Aorta (tissue), 5 donors: ENCODE measurements around the gene TSR1. TPM values are rescaled to one million over a fixed set of nuclear protein-coding genes. Genes with fewer than 3 reads are reported as not detected.

Experiments used
- ATAC-seq: fragments of 200-7000 bp; cut with Tn5 transposase; one replicate; pipeline ENCODE4 v1.9.1; 2022; ENCODE audit warnings: moderate library complexity; ENCODE audit not compliant: low FRiP score
- DNase-seq, 2 donors: peaks; one replicate each; pipeline ENCODE4 v3.0.0-alpha.2; 2020
- H3K27ac ChIP-seq, 2 donors: one replicate each; pipeline ENCODE4 v1.5.1; 2013; ENCODE audit warnings: low read length in 2 of 2, mild to moderate bottlenecking in 2 of 2, moderate library complexity in 2 of 2, control low read depth in 1 of 2, inconsistent platforms in 1 of 2, low read depth in 1 of 2
- H3K27me3 ChIP-seq, 2 donors: one replicate each; pipeline ENCODE4 v1.6.1; 2013; ENCODE audit warnings: control low read depth in 1 of 2, low read length in 1 of 2, mild to moderate bottlenecking in 1 of 2, moderate library complexity in 1 of 2; ENCODE audit not compliant: insufficient read depth in 2 of 2, control insufficient read depth in 1 of 2
- H3K36me3 ChIP-seq, 2 donors: one replicate each; pipeline ENCODE4 v1.6.1; 2013; ENCODE audit warnings: control low read depth in 1 of 2, low read length in 1 of 2, mild to moderate bottlenecking in 1 of 2; ENCODE audit not compliant: insufficient read depth in 2 of 2, control insufficient read depth in 1 of 2
- H3K4me1 ChIP-seq, 2 donors: one replicate each; pipeline ENCODE4 v1.6.1; 2013; ENCODE audit warnings: low read length in 2 of 2, control low read depth in 1 of 2, mild to moderate bottlenecking in 1 of 2, moderate library complexity in 1 of 2; ENCODE audit not compliant: insufficient read depth in 2 of 2, control insufficient read depth in 1 of 2
- H3K4me3 ChIP-seq, 2 donors: one replicate each; pipeline ENCODE4 v1.5.1; 2013; ENCODE audit warnings: low read length in 2 of 2, control low read depth in 1 of 2, mild to moderate bottlenecking in 1 of 2
- H3K9me3 ChIP-seq: one replicate; pipeline ENCODE4 v1.6.1; 2013; ENCODE audit warnings: mild to moderate bottlenecking, low read length; ENCODE audit not compliant: control insufficient read depth
- WGBS, 2 donors: extraction: QIAGEN DNeasy Blood & Tissue Kit; methylation state at CpG; one replicate each; pipeline ENCODE4 v1.1.7; 2013; 5-methylcytosine and 5-hydroxymethylcytosine counted together
- intact Hi-C, 2 donors: fragments of 100-400 bp; cut with DNase I; formaldehyde crosslinking; loops; one replicate each; pipeline versions ENCODE4 v1.14.2 to v1.15.0; 2022
- polyA plus RNA-seq, 2 donors: library from polyadenylated mRNA; stranded (reverse); fragments of 200-250 nt; gene quantifications; one replicate each; pipeline ENCODE4 v1.2.3, GENCODE V29; 2013
- total RNA-seq, 2 donors: library from RNA; stranded (reverse); fragmentation: NEBNext Ultra II Directional; extraction: Animal tissue kit (Norgen Biotek cat#: 25700); gene quantifications; one replicate each; pipeline ENCODE4 v1.2.1, GENCODE V29; 2021
- donor health status: healthy with polysubstance abuse.
- donor health status: Bipolar disorder and iron deficiency.
- donor health status: DM: no; HTN: no; CAD: no.
- donor health status: DM: no; HTN: no; CAD: no.
- donor health status: DM: yes; HTN: yes; CAD: no.

The TSR1 gene
- total and polyA plus RNA-seq, 4 donors = 8.8 to 21.8 (median 14.6) TPM

DNA sequence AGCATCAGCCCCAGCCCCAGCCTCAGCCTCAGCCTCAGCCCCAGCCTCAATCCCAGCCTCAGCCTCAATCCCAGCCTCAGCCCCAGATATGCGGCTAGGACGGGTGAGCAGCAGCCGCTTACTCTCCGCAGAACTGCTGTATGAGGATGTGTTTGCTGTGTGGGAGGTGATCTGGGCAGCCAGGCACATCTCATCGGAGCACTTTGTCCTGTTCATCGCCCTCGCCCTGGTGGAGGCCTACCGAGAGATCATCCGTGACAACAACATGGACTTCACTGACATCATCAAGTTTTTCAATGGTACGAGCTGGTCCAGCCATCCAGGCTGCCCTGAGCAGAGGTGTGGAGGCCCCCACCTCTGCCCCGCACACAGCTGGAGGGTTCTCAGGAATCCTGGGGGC, 42.6 kb upstream of the TSR1 start:
- H3K27ac ChIP-seq = no peak overlapping the region
- H3K4me1 ChIP-seq = no peaks in the 10 kb centered on the region
- H3K4me3 ChIP-seq = no peak overlapping the region
- DNase-seq = no peak
- no peaks in the 10 kb centered on the region for H3K27me3 ChIP-seq
- intact Hi-C loops = no loop called here
- WGBS, 2 donors = 89 to 92% methylated on average over 11 of the region's 11 CpGs
- ATAC-seq = no peak
- no peaks in the 10 kb centered on the region for H3K9me3 ChIP-seq
- H3K36me3 ChIP-seq = no peaks in the 10 kb centered on the region

GRCh38 chr17:2377659-2378058, 41.4 kb upstream of the TSR1 start:
- Histone ChIP-seq H3K4me1 (no peaks in the 10 kb centered on the region), H3K36me3 (peaks cover 0 to 2% of the 10 kb centered on the region in 2 donors), H3K27me3 (no peaks in the 10 kb centered on the region), H3K27ac (no peak overlapping the region), H3K9me3 (no peaks in the 10 kb centered on the region), H3K4me3 (no peak overlapping the region)
- 92% methylated on average over 10 of the region's 10 CpGs for WGBS, 2 donors
- intact Hi-C loops = no loop called here
- ATAC-seq = no peak
- no peak for DNase-seq

DNA sequence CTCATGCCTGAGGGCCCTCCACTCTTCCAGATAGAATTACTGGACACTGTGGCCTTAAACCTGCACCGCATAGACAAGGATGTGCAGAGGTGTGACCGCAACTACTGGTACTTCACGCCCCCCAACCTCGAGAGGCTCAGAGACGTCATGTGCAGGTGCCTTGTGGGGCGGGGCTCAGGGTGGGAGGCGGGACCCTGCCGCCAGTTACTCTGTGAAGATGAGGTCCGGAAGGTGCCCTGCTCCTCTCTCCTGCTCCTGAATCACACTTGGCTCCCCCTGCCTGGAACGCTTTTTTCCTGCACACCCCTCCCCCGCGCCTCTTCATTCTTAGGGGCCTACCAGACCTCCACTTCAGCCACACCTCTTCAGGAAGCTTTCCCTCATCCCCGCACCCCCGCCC, 39.9 kb upstream of the TSR1 start:
- Histone ChIP-seq H3K27ac (no peak overlapping the region), H3K4me1 (no peaks in the 10 kb centered on the region), H3K27me3 (no peaks in the 10 kb centered on the region), H3K36me3 (peaks cover 0 to 2% of the 10 kb centered on the region in 2 donors), H3K4me3 (no peak overlapping the region), H3K9me3 (no peaks in the 10 kb centered on the region)
- ATAC-seq = no peak
- 88 to 91% methylated on average over 14 of the region's 14 CpGs for WGBS, 2 donors
- intact Hi-C loops = no loop called here
- DNase-seq = no peak

DNA sequence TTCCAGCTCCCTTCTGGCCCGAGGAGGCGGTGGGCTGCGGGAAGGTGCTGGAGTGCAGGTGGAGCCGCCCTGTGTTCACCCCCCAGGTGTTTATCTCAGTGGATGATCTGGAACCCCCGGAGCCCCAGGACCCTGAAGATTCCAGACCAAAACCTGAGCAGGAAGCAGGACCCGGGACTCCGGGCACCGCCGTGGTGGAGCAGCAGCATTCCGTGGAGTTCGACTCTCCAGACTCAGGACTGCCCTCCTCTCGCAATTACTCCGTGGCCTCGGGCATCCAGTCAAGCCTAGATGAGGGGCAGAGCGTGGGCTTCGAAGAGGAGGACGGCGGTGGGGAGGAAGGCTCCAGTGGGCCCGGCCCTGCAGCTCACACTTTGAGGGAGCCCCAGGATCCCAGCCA, 39.1 kb upstream of the TSR1 start:
- no peaks in the 10 kb centered on the region for H3K27me3 ChIP-seq
- ATAC-seq (no peak), DNase-seq (no peak)
- WGBS, 2 donors = 82 to 97% methylated on average over 19 of the region's 19 CpGs
- H3K27ac ChIP-seq = no peak overlapping the region
- no peaks in the 10 kb centered on the region for H3K4me1 ChIP-seq
- intact Hi-C loops = no loop called here
- H3K9me3 ChIP-seq = no peaks in the 10 kb centered on the region
- peaks cover 0 to 2% of the 10 kb centered on the region in 2 donors for H3K36me3 ChIP-seq
- H3K4me3 ChIP-seq = no peak overlapping the region

DNA sequence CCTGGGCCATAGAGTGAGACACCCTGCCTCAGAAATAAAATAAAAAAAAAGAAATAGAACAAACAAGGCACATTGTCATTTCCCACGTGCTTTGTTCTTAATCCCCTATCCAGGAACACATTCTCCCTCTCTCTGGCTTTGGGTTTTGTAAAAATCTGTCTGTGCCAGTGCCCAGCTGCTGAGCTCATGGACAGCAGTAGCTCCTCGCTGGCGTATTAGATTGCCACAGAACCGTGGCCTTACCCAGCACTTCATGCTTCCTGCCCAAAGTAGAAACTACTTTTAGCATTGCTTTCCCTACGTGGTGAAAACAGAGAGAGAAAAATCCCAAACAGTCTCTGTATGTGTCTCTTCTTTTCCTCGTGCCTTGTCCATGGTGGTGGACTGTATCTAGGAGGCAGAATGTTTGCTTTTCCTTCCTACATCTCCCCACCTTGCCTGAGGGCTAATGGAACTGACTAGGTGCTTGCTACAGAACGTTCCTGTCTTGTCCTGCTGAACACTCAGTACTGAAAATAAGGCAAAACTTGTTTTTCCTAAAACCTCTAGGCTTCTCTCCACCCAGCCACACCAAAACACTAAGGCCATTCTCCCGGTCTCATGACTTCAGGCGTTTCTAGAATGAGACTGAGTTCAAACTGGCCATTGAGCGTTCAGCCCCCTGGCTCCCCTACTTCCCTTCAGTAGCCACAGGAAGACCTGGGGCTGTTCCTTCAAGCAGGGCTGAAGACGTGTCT, 38.5 kb upstream of the TSR1 start:
- Histone ChIP-seq H3K4me1 (no peaks in the 10 kb centered on the region), H3K27me3 (no peaks in the 10 kb centered on the region), H3K27ac (no peak overlapping the region), H3K4me3 (no peak overlapping the region), H3K36me3 (peaks cover 0 to 2% of the 10 kb centered on the region in 2 donors), H3K9me3 (no peaks in the 10 kb centered on the region)
- 53 to 74% methylated on average over 11 of the region's 11 CpGs for WGBS, 2 donors
- ATAC-seq = no peak
- no peak for DNase-seq
- intact Hi-C loops = no loop called here

GRCh38 chr17:2373179-2373578, 36.9 kb upstream of the TSR1 start:
- H3K27me3 ChIP-seq = no peaks in the 10 kb centered on the region
- H3K4me3 ChIP-seq = no peak overlapping the region
- intact Hi-C loops = no loop called here
- no peak for ATAC-seq
- 94% methylated on average over 17 to 18 of the region's 18 CpGs for WGBS, 2 donors
- no peaks in the 10 kb centered on the region for H3K4me1 ChIP-seq
- peak in 1 of 2 donors; percentile 46 for DNase-seq
- H3K36me3 ChIP-seq = peaks cover 0 to 2% of the 10 kb centered on the region in 2 donors
- H3K27ac ChIP-seq = no peak overlapping the region
- no peaks in the 10 kb centered on the region for H3K9me3 ChIP-seq

DNA sequence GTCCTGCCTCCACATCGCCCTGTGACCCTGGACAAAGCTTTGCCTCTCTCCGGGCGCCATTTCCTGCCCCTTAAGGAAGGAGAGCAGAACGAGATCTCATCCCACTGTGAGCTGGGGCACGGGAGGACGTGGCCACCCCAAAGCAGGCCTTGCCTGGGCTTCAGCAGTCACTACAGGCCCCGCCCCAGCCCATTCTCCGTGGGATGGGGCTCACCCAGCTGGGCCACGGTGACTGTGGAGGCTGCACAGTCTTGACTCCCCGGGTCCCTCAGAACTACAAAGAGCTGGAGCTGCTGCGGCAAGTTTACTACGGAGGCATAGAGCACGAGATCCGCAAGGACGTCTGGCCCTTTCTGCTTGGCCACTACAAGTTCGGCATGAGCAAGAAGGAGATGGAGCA, 36.4 kb upstream of the TSR1 start:
- no peak for ATAC-seq
- intact Hi-C loops = no loop called here

DNA sequence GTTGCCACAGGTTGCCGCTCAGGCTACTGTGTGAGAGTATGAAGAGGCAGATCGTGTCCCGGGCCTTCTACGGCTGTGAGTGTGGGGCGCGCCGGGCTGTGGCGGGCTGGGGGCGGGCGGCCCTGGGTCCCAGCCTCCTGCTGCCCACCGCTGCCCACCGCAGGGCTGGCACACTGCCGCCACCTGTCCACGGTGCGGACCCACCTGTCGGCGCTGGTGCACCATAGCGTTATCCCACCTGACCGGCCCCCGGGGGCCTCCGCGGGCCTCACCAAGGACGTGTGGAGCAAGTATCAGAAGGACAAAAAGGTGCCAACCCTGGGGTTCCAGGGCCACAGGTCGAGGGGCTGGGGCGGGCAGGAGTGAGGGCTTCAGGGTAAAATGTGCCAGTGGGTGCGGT, 35.9 kb upstream of the TSR1 start:
- no peaks in the 10 kb centered on the region for H3K4me1 ChIP-seq
- no peaks in the 10 kb centered on the region for H3K27me3 ChIP-seq
- DNase-seq (peak in 1 of 2 donors; percentile 46), ATAC-seq (no peak)
- WGBS, 2 donors = 94 to 95% methylated on average over 23 to 26 of the region's 26 CpGs
- peaks cover 0 to 2% of the 10 kb centered on the region in 2 donors for H3K36me3 ChIP-seq
- H3K9me3 ChIP-seq = no peaks in the 10 kb centered on the region
- H3K4me3 ChIP-seq = no peak overlapping the region
- intact Hi-C loops = no loop called here
- H3K27ac ChIP-seq = no peak overlapping the region

More for the DNA sequence above, 36.4 kb upstream of the TSR1 start:
- H3K9me3 ChIP-seq = no peaks in the 10 kb centered on the region
- H3K27me3 ChIP-seq = no peaks in the 10 kb centered on the region
- H3K36me3 ChIP-seq = peaks cover 0 to 2% of the 10 kb centered on the region in 2 donors
- no peaks in the 10 kb centered on the region for H3K4me1 ChIP-seq
- 90 to 94% methylated on average over 16 of the region's 16 CpGs for WGBS, 2 donors
- no peak overlapping the region for H3K27ac ChIP-seq
- no peak overlapping the region for H3K4me3 ChIP-seq
- DNase-seq = peak in 1 of 2 donors; percentile 44
